ENCODE results near the gene KHDRBS2. TPM values are rescaled to one million over a fixed set of nuclear protein-coding genes. Genes with fewer than 3 reads are reported as not detected.

Gene KHDRBS2
- total RNA-seq, 6 donors from 2014 or later = 5.4 to 48.2 (median 17.9) TPM

GRCh38 chr6:62265906-62266525, 20.0 kb downstream of the KHDRBS2 start:
- ATAC-seq (ENCODE audit: low FRiP score in 2 of 2) = no peak
- no peaks in the 10 kb centered on the region for H3K4me1 ChIP-seq
- H3K9me3 ChIP-seq = no peaks in the 10 kb centered on the region
- no peak for DNase-seq
- H3K36me3 ChIP-seq = no peaks in the 10 kb centered on the region
- WGBS, 2 donors = 79 to 90% methylated on average over 3 of the region's 3 CpGs
- TF ChIP-seq POLR2AphosphoS5 (IDR thresholded peaks at IDR 0.05) (no peak), EP300 (IDR thresholded peaks at IDR 0.05) (no peak), POLR2A (IDR thresholded peaks at IDR 0.05) (no peak), CTCF (IDR thresholded peaks at IDR 0.05) (no peak)
- H3K27me3 ChIP-seq = no peaks in the 10 kb centered on the region
- H3K4me3 ChIP-seq = no peak overlapping the region
- H3K27ac ChIP-seq = no peak overlapping the region

DNA sequence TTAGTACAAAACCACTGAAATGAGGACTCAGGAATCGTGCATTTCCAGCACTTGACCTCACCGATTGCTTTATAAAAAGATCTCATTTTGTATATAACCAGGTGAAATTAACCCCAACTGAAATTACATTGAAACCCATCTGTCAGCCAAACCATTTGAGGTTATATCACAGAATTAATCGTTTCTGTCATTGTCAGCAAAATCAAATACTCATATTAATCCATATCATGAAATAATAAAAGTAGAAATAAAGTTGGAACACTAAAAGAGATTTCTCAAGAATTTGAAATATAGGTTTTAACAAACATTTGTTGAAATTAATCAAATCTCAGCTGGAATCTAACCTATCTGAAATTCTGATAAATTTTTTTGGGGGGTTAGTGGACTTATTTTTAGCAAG, 23.7 kb downstream of the KHDRBS2 start:
- 77 to 83% methylated on average over 3 of the region's 3 CpGs for WGBS, 2 donors

DNA sequence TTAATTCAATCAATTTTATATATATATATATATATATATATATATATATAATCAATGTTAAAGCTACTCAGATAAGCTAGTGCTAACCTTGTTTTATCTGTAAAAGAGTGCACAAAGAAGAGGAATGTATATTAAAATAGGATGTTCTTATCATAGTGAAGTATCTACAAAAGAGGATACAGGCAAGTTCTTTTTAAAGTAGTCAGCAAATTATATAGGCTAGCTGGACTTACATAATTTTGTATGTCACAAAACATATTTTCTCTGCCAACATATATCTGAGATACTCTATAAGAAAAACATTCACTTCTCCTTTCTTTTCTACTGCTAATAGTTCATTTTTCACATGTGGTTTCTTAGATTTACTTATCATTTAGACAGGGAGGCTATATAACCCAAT, 39.9 kb downstream of the KHDRBS2 start:
- H3K4me3 ChIP-seq = no peak overlapping the region
- ATAC-seq (ENCODE audit: low FRiP score in 2 of 2) (no peak), DNase-seq (no peak)
- no peaks in the 10 kb centered on the region for H3K36me3 ChIP-seq
- no peak for TF ChIP-seq EP300 (IDR thresholded peaks at IDR 0.05)
- TF ChIP-seq CTCF (IDR thresholded peaks at IDR 0.05) = no peak
- no peak for TF ChIP-seq POLR2A (IDR thresholded peaks at IDR 0.05)
- no peak for TF ChIP-seq POLR2AphosphoS5 (IDR thresholded peaks at IDR 0.05)
- no peaks in the 10 kb centered on the region for H3K27me3 ChIP-seq
- no peaks in the 10 kb centered on the region for H3K9me3 ChIP-seq
- no peaks in the 10 kb centered on the region for H3K4me1 ChIP-seq
- H3K27ac ChIP-seq = no peak overlapping the region

More for the DNA sequence above, 23.7 kb downstream of the KHDRBS2 start:
- DNase-seq (no peak), ATAC-seq (ENCODE audit: low FRiP score in 2 of 2) (no peak)
- H3K4me1 ChIP-seq = no peaks in the 10 kb centered on the region
- H3K36me3 ChIP-seq = no peaks in the 10 kb centered on the region
- H3K27me3 ChIP-seq = no peaks in the 10 kb centered on the region
- TF ChIP-seq CTCF (IDR thresholded peaks at IDR 0.05) = no peak
- TF ChIP-seq POLR2A (IDR thresholded peaks at IDR 0.05) = no peak
- no peak for TF ChIP-seq EP300 (IDR thresholded peaks at IDR 0.05)
- no peak overlapping the region for H3K4me3 ChIP-seq
- H3K9me3 ChIP-seq = no peaks in the 10 kb centered on the region
- no peak overlapping the region for H3K27ac ChIP-seq

- no peaks in the 10 kb centered on the region for H3K4me1 ChIP-seq
- TF ChIP-seq CTCF (IDR thresholded peaks at IDR 0.05) (no peak), POLR2AphosphoS5 (IDR thresholded peaks at IDR 0.05) (no peak), EP300 (IDR thresholded peaks at IDR 0.05) (no peak), POLR2A (IDR thresholded peaks at IDR 0.05) (no peak)
- no peaks in the 10 kb centered on the region for H3K9me3 ChIP-seq
- H3K27ac ChIP-seq = no peak overlapping the region
- DNase-seq = no peak
- H3K27me3 ChIP-seq = no peaks in the 10 kb centered on the region
- no peaks in the 10 kb centered on the region for H3K36me3 ChIP-seq
- H3K4me3 ChIP-seq = no peak overlapping the region
- no peak for ATAC-seq (ENCODE audit: low FRiP score in 2 of 2)
- WGBS, 2 donors = 87 to 88% methylated on average over 5 of the region's 5 CpGs
These were observed 49.2 kb downstream of the KHDRBS2 start for GRCh38 chr6:62236784-62237183.

GRCh38 chr6:62229231-62229630, 56.8 kb downstream of the KHDRBS2 start:
- ATAC-seq (ENCODE audit: low FRiP score in 2 of 2) (no peak), DNase-seq (no peak)
- H3K9me3 ChIP-seq = no peaks in the 10 kb centered on the region
- TF ChIP-seq CTCF (IDR thresholded peaks at IDR 0.05) (no peak), EP300 (IDR thresholded peaks at IDR 0.05) (no peak), POLR2AphosphoS5 (IDR thresholded peaks at IDR 0.05) (no peak), POLR2A (IDR thresholded peaks at IDR 0.05) (no peak)
- H3K4me1 ChIP-seq = no peaks in the 10 kb centered on the region
- H3K27me3 ChIP-seq = no peaks in the 10 kb centered on the region
- H3K36me3 ChIP-seq = no peaks in the 10 kb centered on the region
- WGBS, 2 donors = 89 to 91% methylated on average over 3 to 6 of the region's 6 CpGs
- no peak overlapping the region for H3K4me3 ChIP-seq
- H3K27ac ChIP-seq = no peak overlapping the region
